Heart left ventricle (tissue), 16 donors: Measurements from ENCODE around the gene LRRC2. TPM values are rescaled to one million over a fixed set of nuclear protein-coding genes. Genes with fewer than 3 reads are reported as not detected.
A peak's percentile ranks its signal among the peaks of the same experiment; 100 is the strongest.

Source experiments
- ATAC-seq, 4 donors: fragments of 200-7000 bp; cut with Tn5 transposase; one replicate each; pipeline ENCODE4 v1.9.1; 2020 to 2022; ENCODE audit warnings: moderate library complexity in 4 of 4, mild to moderate bottlenecking in 3 of 4, moderate number of reproducible peaks in 1 of 4
- DNase-seq, 5 donors: peaks; one replicate each; pipeline ENCODE4 v3.0.0-alpha.2; 2020
- H3K27ac ChIP-seq, 12 donors: fragments of 200-600 bp; sonication (generic) in 4 of 12; one replicate each; pipeline versions ENCODE4 v1.5.0 to v1.8.0; 2016 to 2022; ENCODE audit warnings: mild to moderate bottlenecking in 2 of 12
- H3K27me3 ChIP-seq, 9 donors: fragments of 200-600 bp; sonication (generic) in 2 of 9; one replicate each; pipeline versions ENCODE4 v1.5.1 to v1.8.0; 2016 to 2022; ENCODE audit warnings: mild to moderate bottlenecking in 3 of 9
- H3K36me3 ChIP-seq, 9 donors: fragments of 200-600 bp; sonication (generic) in 2 of 9; one replicate each; pipeline versions ENCODE4 v1.5.0 to v1.8.0; 2018 to 2022; ENCODE audit warnings: mild to moderate bottlenecking in 2 of 9
- H3K4me1 ChIP-seq, 12 donors: fragments of 200-600 bp; sonication (generic) in 4 of 12; one replicate each; pipeline versions ENCODE4 v1.5.0 to v1.8.0; 2016 to 2022; ENCODE audit warnings: mild to moderate bottlenecking in 3 of 12
- H3K4me3 ChIP-seq, 12 donors: fragments of 200-600 bp; sonication (generic) in 4 of 12; one replicate each; pipeline versions ENCODE4 v1.5.0 to v1.8.0; 2017 to 2022; ENCODE audit warnings: mild to moderate bottlenecking in 9 of 12, moderate library complexity in 4 of 12
- H3K9me3 ChIP-seq, 12 donors: fragments of 200-600 bp; sonication (generic) in 4 of 12; one replicate each; pipeline versions ENCODE4 v1.5.0 to v1.8.0; 2016 to 2022; ENCODE audit warnings: mild to moderate bottlenecking in 1 of 12
- POLR2A ChIP-seq, 2 donors: fragments of 450-650 bp; IDR thresholded peaks; one replicate each; pipeline ENCODE4 v1.6.1; 2017; ENCODE audit warnings: antibody characterized with exemption in 2 of 2, mild to moderate bottlenecking in 2 of 2, moderate library complexity in 2 of 2
- WGBS, 4 donors: extraction: QIAGEN DNeasy Blood & Tissue Kit in 2 of 4; methylation state at CpG; one replicate each; pipeline versions ENCODE4 v1.1.5 to v1.1.7; 2013 to 2018; 5-methylcytosine and 5-hydroxymethylcytosine counted together
- intact Hi-C, 10 donors: fragments of 100-400 bp; cut with DNase I; formaldehyde crosslinking; loops; one replicate each; pipeline versions ENCODE4 v1.11.1 to v1.14.2; 2022
- polyA plus RNA-seq, 2 donors: library from polyadenylated mRNA; stranded (reverse); fragments of 200-250 nt; gene quantifications; one replicate each; pipeline ENCODE4 v1.2.3, GENCODE V29; 2013
- total RNA-seq, 9 donors: library from RNA; depleted of rRNA in 2 of 9; stranded (reverse); fragments of >200 nt in 2 of 9; fragmentation: NEBNext Ultra II Directional in 3 of 9; extraction: Animal tissue kit (Norgen Biotek cat#: 25700) in 3 of 9; gene quantifications; one replicate each; pipeline versions ENCODE4 v1.1.0 to v1.2.4, GENCODE V29; 2016 to 2023
- TF ChIP-seq, protein P1 (sequence below), 12 donors: fragments of 200-600 bp; sonication (generic) in 4 of 12; IDR thresholded peaks; one replicate each; pipeline versions ENCODE4 v1.5.0 to v1.8.0; 2018 to 2022; ENCODE audit warnings: antibody characterized with exemption in 12 of 12, mild to moderate bottlenecking in 5 of 12
- donor health status: ischemic (EF 13 %, LVEDD 7.1; RV severe dilation, severe dysfunction).
- donor health status: healthy with polysubstance abuse.
- donor health status: DM: no; HTN: yes; CAD: no.
- donor health status: DM: no; HTN: no; CAD: no.
- donor health status: ischemic (EF 25% LVEDD 6.9; RV normal size, moderate dysfunction).
- donor health status: ischemic (EF 25% LVEDD 5.7; RV mildly dilated, moderate dysfunction).
- donor health status: healthy.
- donor health status: DM: yes; HTN: yes; CAD: no.
- donor health status: ischemic (EF 35%, LVEDD 5.7; RV mildly dilated, moderate dysfunction).
- donor health status: nonischemic (EF 11% LVEDD 7.7; RV severe dilation, severe dysfunction).
- donor health status: DM: yes; HTN: yes; CAD: no.
- donor health status: PGD.
- donor health status: ischemic (EF 29% LVEDD 5.4; RV normal size, mild dysfunction).
- donor health status: nonischemic (EF 23%, LVEDD 6.1; RV moderate dilation, normal function).

Gene LRRC2
- total and polyA plus RNA-seq, 11 donors, result 20.7 to 147 (median 83.7) TPM

DNA sequence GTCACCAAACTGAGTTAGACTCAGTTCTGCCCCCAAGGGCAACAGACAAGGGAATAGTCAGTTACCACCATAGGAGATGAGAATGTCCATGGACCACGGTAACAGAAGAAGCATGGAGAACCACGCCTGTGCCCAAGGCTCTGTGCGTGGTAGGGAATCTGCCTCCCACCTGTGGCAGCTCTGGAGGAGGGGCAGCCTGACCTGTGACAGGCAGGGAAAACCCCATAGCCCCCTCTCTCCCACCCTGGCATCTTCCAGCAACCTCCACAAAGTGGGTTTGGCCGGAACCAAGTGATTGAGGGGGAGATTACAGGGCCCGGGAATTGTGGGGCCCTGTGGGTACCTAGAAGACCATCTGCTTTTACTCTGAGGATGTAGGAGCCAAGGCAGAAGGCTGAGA, 87.1 kb downstream of the LRRC2 start:
- no peak for DNase-seq
- WGBS, 4 donors, result 92 to 96% (median 93%) methylated on average over 5 of the region's 5 CpGs
- Histone ChIP-seq H3K27ac (no peak overlapping the region), H3K4me3 (no peak overlapping the region), H3K9me3 (peaks cover 0 to 12% (median 2%) of the 10 kb centered on the region in 12 donors), H3K27me3 (no peaks in the 10 kb centered on the region), H3K36me3 (no peaks in the 10 kb centered on the region), H3K4me1 (peaks cover 0 to 4% (median 0%) of the 10 kb centered on the region in 12 donors)
- no peak for TF ChIP-seq POLR2A (IDR thresholded peaks at IDR 0.05)
- TF ChIP-seq, protein P1, sequence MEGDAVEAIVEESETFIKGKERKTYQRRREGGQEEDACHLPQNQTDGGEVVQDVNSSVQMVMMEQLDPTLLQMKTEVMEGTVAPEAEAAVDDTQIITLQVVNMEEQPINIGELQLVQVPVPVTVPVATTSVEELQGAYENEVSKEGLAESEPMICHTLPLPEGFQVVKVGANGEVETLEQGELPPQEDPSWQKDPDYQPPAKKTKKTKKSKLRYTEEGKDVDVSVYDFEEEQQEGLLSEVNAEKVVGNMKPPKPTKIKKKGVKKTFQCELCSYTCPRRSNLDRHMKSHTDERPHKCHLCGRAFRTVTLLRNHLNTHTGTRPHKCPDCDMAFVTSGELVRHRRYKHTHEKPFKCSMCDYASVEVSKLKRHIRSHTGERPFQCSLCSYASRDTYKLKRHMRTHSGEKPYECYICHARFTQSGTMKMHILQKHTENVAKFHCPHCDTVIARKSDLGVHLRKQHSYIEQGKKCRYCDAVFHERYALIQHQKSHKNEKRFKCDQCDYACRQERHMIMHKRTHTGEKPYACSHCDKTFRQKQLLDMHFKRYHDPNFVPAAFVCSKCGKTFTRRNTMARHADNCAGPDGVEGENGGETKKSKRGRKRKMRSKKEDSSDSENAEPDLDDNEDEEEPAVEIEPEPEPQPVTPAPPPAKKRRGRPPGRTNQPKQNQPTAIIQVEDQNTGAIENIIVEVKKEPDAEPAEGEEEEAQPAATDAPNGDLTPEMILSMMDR (IDR thresholded peaks at IDR 0.05), result no peak
- ATAC-seq, result no peak
- intact Hi-C loops, result no loop called here

DNA sequence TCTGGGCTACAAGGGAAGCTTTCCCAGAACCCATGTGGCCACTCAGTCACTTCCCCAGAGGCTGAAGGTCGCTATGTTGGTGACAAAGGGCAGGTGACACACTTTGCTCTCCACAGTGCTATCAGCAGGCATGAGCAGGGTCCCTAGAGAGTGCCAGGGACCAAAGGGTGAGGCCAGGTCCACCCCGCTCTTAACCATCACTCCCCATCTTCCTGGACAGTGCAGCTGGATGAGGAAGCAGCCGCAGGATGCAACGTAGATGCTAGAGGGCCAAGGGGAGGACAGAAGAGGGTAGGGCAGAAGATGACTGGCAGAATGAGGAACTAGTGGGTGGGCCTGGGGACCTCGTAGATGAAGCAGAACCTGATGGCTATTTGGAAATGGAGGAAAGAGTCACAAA, 87.8 kb downstream of the LRRC2 start:
- ATAC-seq (peak in 1 of 4 donors; percentile 53), DNase-seq (no peak)
- Histone ChIP-seq H3K27me3 (no peaks in the 10 kb centered on the region), H3K9me3 (peaks cover 0 to 14% (median 2%) of the 10 kb centered on the region in 12 donors), H3K4me1 (no peaks in the 10 kb centered on the region), H3K4me3 (no peak overlapping the region), H3K36me3 (no peaks in the 10 kb centered on the region), H3K27ac (no peak overlapping the region)
- intact Hi-C loops, result no loop called here
- WGBS, 4 donors, result 84 to 89% (median 85%) methylated on average over 5 of the region's 5 CpGs
- TF ChIP-seq, protein P1 (IDR thresholded peaks at IDR 0.05), result no peak
- TF ChIP-seq POLR2A (IDR thresholded peaks at IDR 0.05), result no peak

DNA sequence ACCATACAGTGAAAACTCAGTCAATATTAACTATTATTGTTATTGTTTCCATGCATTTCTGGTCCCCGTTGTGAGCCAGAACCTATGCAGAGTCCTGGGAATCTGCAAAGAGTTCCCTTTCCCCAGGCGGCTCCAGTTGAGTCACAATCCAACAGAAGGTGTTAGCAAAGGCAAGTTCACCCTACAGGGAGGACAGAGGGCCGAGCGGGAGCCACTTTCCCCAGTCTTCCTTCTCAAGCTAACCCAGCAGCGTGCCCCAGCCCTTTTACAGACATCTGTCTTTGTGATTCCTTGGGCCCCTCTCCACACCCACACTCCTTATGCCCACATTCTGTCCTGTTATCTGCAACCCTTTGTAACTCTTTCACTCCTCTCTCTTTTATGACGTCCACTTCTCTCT, 88.3 kb downstream of the LRRC2 start:
- WGBS, 4 donors, result 79 to 86% (median 83%) methylated on average over 6 of the region's 6 CpGs
- Histone ChIP-seq H3K27ac (no peak overlapping the region), H3K9me3 (peaks cover 0 to 14% (median 2%) of the 10 kb centered on the region in 12 donors), H3K4me1 (no peaks in the 10 kb centered on the region), H3K27me3 (no peaks in the 10 kb centered on the region), H3K4me3 (no peak overlapping the region), H3K36me3 (no peaks in the 10 kb centered on the region)
- TF ChIP-seq, protein P1 (IDR thresholded peaks at IDR 0.05), result no peak
- TF ChIP-seq POLR2A (IDR thresholded peaks at IDR 0.05), result no peak
- intact Hi-C loops, result no loop called here
- DNase-seq, result no peak
- no peak for ATAC-seq

DNA sequence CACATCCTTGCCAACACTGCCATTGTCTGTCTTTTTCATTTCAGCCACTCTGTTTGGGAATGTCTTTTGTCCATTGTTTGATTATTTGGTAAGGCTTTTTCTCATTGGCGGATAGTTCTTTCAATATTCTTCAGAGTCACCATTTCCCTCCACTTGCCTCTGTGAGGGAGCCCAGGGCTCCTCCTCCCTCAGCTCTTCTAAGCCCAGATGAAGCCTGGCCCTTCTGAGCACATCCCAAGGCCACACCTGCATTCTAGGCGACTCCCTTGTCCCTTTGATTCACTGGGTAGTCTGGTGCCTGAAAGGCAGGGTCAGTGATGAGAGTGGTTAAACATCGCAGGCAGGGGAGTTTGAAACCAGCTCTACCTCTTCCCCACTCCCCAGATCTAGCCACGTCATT, 89.0 kb downstream of the LRRC2 start:
- DNase-seq, result peak in 1 of 5 donors; percentile 3
- 85 to 88% (median 86%) methylated on average over 4 of the region's 4 CpGs for WGBS, 4 donors
- Histone ChIP-seq H3K27me3 (no peaks in the 10 kb centered on the region), H3K27ac (no peak overlapping the region), H3K4me3 (no peak overlapping the region), H3K36me3 (no peaks in the 10 kb centered on the region), H3K9me3 (peaks cover 0 to 14% (median 2%) of the 10 kb centered on the region in 12 donors), H3K4me1 (no peaks in the 10 kb centered on the region)
- ATAC-seq, result no peak
- intact Hi-C loops, result no loop called here
- no peak for TF ChIP-seq POLR2A (IDR thresholded peaks at IDR 0.05)
- TF ChIP-seq, protein P1 (IDR thresholded peaks at IDR 0.05), result no peak
